A673 (cell line): ENCODE measurements around the gene UTP15. TPM values are rescaled to one million over a fixed set of nuclear protein-coding genes. Genes with fewer than 3 reads are reported as not detected.

Source experiments
- BruUV-seq: library from RNA; stranded (reverse); fragments of 400-500 nt; replicated peaks from 2 replicates; lab custom pipeline; 2021; lab: Mats Ljungman, UMichigan
- CTCF ChIA-PET: fragments of 300-600 bp; sonication (Branson Sonifier 250); formaldehyde crosslinking; loops from one replicate; lab custom pipeline; 2022; ENCODE audit warnings: antibody characterized with exemption; lab: Charles Lee
- POLR2A ChIA-PET: fragments of 300-600 bp; sonication (Branson Sonifier 250); formaldehyde crosslinking; loops from one replicate; lab custom pipeline; 2022; ENCODE audit warnings: antibody characterized with exemption; ENCODE audit not compliant: low non-redundant PET; lab: Charles Lee
- DNase-seq: peaks from one replicate; pipeline ENCODE4 v3.0.0-alpha.2; 2015; ENCODE audit warnings: low spot score
- H3K27ac ChIP-seq: fragments of 200-600 bp; sonication (generic); 2 replicates; pipeline ENCODE4 v1.5.1; 2016; ENCODE audit warnings: mixed run types, low read depth, mild to moderate bottlenecking, mixed read lengths, antibody characterized with exemption, low read length; ENCODE audit not compliant: poor library complexity, severe bottlenecking
- H3K27me3 ChIP-seq: fragments of 200-600 bp; sonication (generic); replicated peaks from 2 replicates; pipeline ENCODE4 v1.6.1; 2017; ENCODE audit warnings: mixed run types, low read depth, mild to moderate bottlenecking, mixed read lengths, antibody characterized with exemption, low read length; ENCODE audit not compliant: insufficient read depth, poor library complexity
- H3K36me3 ChIP-seq: fragments of 200-600 bp; sonication (generic); 2 replicates; pipeline ENCODE4 v1.6.1; 2016; ENCODE audit warnings: mixed run types, mild to moderate bottlenecking, mixed read lengths, antibody characterized with exemption, low read length; ENCODE audit not compliant: insufficient read depth, poor library complexity, severe bottlenecking
- H3K4me1 ChIP-seq: fragments of 200-600 bp; sonication (generic); 2 replicates; pipeline ENCODE4 v1.6.1; 2017; ENCODE audit warnings: mixed run types, mild to moderate bottlenecking, mixed read lengths, antibody characterized with exemption, low read length; ENCODE audit not compliant: insufficient read depth, poor library complexity, severe bottlenecking
- H3K4me3 ChIP-seq: fragments of 200-600 bp; sonication (generic); 2 replicates; pipeline ENCODE4 v1.5.1; 2016; ENCODE audit warnings: low read depth, mixed run types, mild to moderate bottlenecking, mixed read lengths, low read length; ENCODE audit not compliant: poor library complexity, severe bottlenecking
- H3K9me3 ChIP-seq: fragments of 200-600 bp; sonication (generic); 2 replicates; pipeline ENCODE4 v1.6.1; 2016; ENCODE audit warnings: mixed run types, low read depth, mild to moderate bottlenecking, mixed read lengths, antibody characterized with exemption, low read length; ENCODE audit not compliant: poor library complexity, severe bottlenecking
- CTCF ChIP-seq: fragments of 300-800, 200-600 bp; sonication (generic); conservative IDR thresholded peaks from 2 replicates; pipeline ENCODE4 v1.5.1; 2017; ENCODE audit warnings: low read depth, mild to moderate bottlenecking, antibody characterized with exemption, low read length, moderate library complexity, mixed read lengths
- EZH2 ChIP-seq: fragments of 200-600 bp; sonication (generic); IDR thresholded peaks from 2 replicates; pipeline ENCODE4 v1.6.1; 2017; ENCODE audit warnings: borderline replicate concordance, low read depth, mild to moderate bottlenecking, mixed read lengths, antibody characterized with exemption, low read length; ENCODE audit not compliant: poor library complexity, severe bottlenecking
- intact Hi-C: fragments of 100-400 bp; cut with micrococcal nuclease; formaldehyde crosslinking; loops from one replicate; pipeline ENCODE4 v1.10.0; 2022; ENCODE audit not compliant: unreplicated experiment
- total RNA-seq: library from RNA; stranded (reverse); gene quantifications from 2 replicates; pipeline ENCODE4 v1.2.3, GENCODE V29; 2021

UTP15 gene
- total RNA-seq, 1 experiment from 2014 or later: 35.4 TPM

DNA sequence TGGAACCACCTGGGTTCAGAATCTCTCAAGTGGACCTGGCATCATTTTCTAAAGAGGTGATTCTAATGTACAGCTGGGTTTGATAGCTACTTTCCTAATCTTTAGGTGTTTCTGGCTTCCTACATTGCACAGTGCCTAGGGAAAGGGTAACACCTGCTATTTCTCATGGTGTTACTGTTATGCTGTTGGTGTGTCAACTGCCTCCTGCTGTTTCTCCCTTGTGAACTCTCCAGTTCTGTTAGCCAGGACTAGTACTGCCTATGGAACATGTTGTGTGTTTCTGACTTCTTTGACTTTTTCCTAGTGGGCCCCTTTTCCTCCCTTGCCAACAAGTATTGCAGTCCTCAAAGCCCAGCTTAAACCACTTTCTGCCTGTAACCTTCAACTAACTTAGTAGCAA is 66.0 kb downstream of the UTP15 start:
- ChIA-PET CTCF (no interaction called here), POLR2A (no interaction called here)
- H3K27me3 ChIP-seq: peaks cover 35% of the 10 kb centered on the region
- H3K27ac ChIP-seq: no peak overlapping the region
- BruUV-seq: no TSS peak
- no peaks in the 10 kb centered on the region for H3K9me3 ChIP-seq
- TF ChIP-seq CTCF (no peak), EZH2 (no peak)
- H3K36me3 ChIP-seq: no peaks in the 10 kb centered on the region
- no peak overlapping the region for H3K4me3 ChIP-seq
- DNase-seq: no peak
- intact Hi-C loops: no loop called here
- no peaks in the 10 kb centered on the region for H3K4me1 ChIP-seq

Other genes with a start within 250 kb of the UTP15 start
- 4.4 and 4.5 TPM in 2 replicates for gene FOXD1, start 117.0 kb upstream of the UTP15 start, total RNA-seq
- gene BTF3, start 67.3 kb upstream of the UTP15 start, total RNA-seq: 724 and 729 TPM in 2 replicates
- 9.9 and 12.8 TPM in 2 replicates for gene ANKRA2, start 104 bp upstream of the UTP15 start, total RNA-seq
- gene ARHGEF28, start 60.5 kb downstream of the UTP15 start, total RNA-seq: 3.4 and 3.5 TPM in 2 replicates